HG03280 (cell line): ENCODE measurements around the gene TRIP11.

Source experiments
- ATAC-seq: cut with Tn5 transposase; IDR thresholded peaks from one replicate; pipeline ENCODE4 v1.9.1; 2021; ENCODE audit warnings: mild to moderate bottlenecking, moderate library complexity; ENCODE audit not compliant: unreplicated experiment

TRIP11 gene

GRCh38 chr14:91961297-91962220, 78.3 kb downstream of the TRIP11 start:
- ATAC-seq, result no peak

- no peak for ATAC-seq
Observed at GRCh38 chr14:91957876-91958313, 82.0 kb downstream of the TRIP11 start.

- no peak for ATAC-seq
Observed at GRCh38 chr14:91956616-91957015, 83.2 kb downstream of the TRIP11 start.

DNA sequence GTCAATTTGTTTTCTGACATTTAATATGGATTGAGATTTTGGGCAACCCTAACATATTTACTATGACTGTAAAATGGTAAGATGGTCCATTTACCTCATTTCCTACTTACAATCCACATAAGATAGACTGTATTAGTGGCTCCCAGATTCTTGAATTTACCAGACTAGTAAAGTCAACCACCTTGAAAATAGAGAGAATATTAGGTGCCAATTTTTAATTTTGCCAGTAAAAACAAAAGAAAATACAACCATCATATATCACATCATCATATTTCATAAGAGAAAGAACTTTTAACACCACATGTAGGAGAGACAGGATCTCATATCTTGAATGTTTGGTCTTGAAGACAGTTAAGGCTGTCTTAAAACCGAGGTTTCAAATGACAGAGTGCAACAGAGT, 84.7 kb downstream of the TRIP11 start:
- ATAC-seq, result no peak

GRCh38 chr14:91953170-91953985, 86.5 kb downstream of the TRIP11 start:
- ATAC-seq, result no peak

DNA sequence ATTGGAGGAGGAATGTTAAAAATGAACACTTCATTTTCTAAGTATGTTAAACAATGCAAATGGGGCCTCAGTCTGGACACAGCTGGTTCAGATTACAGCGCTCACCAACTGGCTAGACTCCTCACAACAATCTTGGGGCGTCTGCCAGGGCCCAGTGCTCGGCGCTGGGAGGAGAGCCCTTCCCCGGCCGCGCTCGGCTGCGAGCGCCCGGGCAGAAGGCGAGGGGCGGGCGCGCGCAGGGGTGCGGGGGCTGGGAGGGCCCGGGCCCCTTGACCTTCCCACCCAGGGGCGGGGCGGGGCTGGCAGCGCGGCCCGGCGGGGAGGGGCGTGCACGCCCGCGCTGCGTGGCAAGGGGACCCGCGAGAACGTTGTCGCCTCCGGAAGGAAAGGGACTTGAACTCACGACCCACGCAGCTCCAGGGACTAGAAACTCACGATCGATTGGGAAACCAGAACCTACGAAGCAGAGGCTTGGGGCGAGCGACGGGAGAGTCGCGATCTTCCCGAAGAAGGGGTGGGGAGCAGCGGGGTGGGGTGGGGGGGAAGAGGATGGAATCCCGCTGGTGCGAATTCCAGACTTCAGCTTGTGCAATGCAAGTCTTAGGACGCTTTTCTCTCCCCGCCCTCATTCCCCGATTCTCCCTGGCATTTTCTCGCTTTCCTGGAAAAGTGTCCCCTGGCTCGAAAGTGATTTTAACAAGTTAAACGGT, 92.2 kb downstream of the TRIP11 start, which contains the start of gene FBLN5:
Gene FBLN5, minus strand, starts transcription at position 220 of the 710 bp plus-strand sequence. CDS start 465 bp downstream, outside the sequence.
- ATAC-seq, result no peak

DNA sequence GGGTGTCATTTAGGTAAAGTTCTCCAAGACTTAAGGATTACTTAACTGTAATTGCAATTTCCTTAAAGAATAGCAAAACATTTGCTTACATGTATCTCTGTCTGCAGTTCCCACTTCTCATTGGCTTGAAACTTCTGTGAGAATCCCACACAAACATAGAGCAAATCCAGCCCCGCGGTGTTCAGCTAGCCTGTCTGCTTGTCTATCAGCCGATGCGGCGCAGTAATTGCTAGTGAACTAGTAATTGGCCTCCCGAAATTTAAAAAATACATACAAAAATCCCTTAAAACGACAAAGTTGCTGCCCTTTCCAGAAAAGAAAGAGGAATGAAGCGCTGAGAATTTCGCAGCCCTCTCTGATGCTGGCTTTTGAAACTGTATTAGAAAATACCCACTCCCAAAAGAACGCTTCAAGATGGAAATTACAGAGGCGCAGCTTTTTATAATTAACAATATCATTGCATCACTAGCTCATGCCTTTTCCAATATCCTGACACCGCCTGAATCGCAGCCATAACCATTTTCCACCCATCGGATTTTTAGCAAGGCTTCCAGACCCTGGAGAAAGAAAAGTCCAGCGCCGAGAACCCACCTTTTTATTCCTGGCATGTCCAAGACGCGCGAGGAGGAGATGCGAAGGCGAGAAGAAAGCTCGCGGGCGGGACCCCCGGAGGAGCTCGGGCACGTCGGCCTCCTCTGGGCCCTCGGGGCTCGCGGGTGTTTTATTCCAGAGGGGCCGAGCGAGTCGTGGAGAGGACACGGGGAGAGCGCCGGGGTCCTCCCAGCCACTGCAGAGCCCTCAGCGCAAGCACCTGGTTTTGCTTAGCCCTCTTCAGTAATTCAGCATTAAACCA, 93.0 kb downstream of the TRIP11 start:
- no peak for ATAC-seq

- ATAC-seq, result no peak
Observed at GRCh38 chr14:91945751-91946621, 93.9 kb downstream of the TRIP11 start.

DNA sequence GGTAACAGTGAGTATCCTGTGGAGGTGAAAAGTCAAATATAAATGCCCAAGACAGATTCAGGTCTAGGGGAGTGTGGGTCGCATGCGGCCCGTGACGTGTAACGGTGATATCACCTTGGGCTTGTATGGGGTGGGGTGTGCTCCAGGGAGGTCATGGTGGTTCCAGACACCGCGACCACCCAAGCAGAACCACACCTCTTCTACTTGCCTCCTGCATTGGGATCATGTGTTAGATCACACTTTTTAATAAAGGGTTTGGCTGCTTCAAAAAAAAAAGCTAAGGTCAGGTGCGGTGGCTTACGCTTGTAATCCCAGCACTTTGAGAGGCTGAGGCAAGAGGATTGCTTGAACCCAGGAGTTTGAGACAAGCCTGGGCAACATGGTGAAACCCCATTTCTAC, 96.9 kb downstream of the TRIP11 start:
- ATAC-seq, result no peak

DNA sequence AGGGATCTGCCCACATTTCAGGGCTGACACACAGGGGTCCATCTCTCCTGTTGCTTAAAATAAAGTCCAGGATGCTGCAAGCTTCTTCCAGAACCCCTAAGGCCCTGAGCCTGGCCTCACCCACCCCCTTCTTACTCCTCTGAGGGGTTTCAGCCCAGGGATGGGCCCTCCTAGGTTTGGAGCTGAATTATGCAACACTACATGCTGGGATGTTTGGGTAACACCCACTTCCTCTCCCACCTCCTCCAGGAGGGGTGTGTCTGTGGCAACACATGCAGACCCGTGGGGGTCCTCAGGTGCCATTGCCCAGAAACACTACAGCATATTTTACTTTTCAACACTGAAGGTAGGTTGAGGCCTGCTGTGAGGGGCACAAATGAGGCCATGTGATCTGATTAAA, 97.7 kb downstream of the TRIP11 start:
- no peak for ATAC-seq

DNA sequence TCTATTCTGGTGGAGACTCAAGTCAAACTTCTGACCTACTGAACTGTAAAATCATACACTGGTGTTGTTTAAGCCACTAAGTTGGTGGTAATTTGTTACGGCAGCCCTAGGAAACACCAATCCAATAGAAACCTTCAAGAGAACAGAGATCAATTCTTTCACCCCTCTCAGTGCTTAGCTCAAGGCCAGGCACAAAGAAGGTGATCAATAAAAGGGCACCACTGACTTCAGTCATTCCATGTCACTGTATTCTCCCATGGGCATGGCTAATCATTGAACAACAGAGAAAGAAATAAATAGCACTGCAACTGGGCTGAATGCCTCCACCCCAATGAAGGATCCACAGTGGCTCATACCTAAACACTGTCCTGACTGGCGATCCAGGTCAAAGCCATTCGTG, 99.7 kb downstream of the TRIP11 start:
- no peak for ATAC-seq

DNA sequence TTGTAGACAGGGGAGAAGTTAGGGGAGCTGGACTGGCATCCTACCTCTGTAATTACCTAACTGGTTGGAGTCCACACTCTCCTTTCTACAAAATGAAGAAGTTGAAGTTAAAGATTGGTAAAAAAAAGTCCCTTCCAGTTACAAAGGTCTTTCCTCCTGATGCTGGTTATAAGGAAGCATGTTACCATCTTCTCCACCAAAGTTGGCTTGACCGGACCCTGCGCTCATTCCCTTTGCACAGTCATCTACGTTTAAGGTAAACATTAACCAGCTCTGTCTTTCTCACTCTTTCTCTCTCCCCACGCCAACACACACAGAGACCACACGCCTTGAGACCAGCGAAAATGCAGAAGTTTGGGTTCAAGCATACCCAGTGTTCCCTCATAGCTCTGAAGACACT, 104.3 kb downstream of the TRIP11 start:
- ATAC-seq, result no peak

- ATAC-seq, result no peak
Observed at GRCh38 chr14:91934554-91935285, 105.1 kb downstream of the TRIP11 start.

DNA sequence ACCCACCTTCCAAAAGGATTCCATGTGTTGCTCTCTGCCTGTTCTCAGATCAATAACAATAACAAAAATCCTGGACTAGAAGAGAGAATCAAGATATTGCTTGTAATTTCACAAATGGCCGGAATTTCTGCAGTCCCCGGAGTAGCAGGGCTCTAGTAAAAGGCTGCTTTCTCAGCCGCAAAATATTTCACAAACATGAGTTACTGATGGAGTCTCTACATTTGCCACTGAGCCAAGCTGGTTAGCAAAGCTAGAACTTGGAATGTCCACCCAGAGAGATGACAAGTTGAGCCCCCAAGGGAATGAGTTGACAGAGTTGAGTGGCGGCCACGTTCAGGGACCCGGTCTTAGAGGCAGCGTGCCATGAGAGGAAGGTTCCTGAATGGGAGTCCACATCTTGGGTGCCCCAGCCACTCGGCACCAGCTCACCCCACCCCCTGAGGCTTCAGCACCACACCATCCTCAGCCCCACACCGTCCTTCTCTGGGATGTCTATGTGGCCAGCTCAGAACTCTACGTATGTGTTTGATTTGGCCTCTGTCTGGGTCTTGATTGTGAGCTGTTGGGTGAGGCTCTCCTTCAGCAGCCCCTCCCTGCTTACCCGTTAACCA, 108.3 kb downstream of the TRIP11 start:
- no peak for ATAC-seq

GRCh38 chr14:91929700-91930099, 110.2 kb downstream of the TRIP11 start:
- ATAC-seq, result no peak

DNA sequence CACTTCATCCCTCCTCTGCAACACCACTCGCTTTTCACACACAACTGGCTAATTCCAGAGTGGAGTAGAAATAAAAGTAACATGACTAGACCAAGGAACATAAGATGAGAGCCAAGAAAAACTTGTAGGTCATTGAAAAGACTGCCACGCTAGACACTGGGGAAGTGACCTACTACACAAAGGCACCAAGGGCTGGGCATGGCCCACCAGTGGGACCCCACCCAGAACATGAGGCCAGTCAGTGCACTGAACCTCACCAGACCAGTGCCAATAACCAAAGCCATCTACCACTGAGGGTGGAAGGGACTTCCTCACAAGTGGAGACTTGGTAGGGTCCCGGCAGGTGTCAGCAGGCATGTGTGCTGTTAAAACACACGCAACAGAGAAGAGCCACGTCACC, 112.1 kb downstream of the TRIP11 start:
- no peak for ATAC-seq

DNA sequence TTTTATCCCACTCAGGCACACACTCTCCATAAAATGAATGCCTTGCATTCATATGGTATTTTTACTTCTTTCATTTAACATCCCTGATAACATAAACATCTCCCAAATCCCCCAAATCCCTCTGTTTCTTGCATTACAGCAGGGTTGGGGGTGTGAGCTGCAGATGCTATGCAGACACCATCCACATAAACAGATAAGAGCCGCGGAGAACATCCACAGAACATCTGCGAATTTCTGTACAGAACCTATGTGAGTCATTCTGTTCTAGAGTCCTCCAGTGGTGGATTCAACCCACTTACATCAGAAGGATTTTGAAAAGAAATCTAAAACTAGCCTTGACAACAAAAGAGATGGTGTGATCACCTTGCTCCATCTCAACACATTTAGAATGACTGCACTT, 112.7 kb downstream of the TRIP11 start:
- ATAC-seq, result no peak
